Ascending aorta (tissue), 2 donors: ENCODE data around the gene LTBP3. TPM values are rescaled to one million over a fixed set of nuclear protein-coding genes. Genes with fewer than 3 reads are reported as not detected.

Source experiments
- DNase-seq, 2 donors: peaks; one replicate each; pipeline ENCODE4 v3.0.0-alpha.2; 2019; ENCODE audit warnings: low spot score in 2 of 2
- H3K27ac ChIP-seq, 2 donors: fragments of 200-600 bp; sonication (generic); one replicate each; pipeline ENCODE4 v1.5.1; 2016 to 2017; ENCODE audit warnings: mild to moderate bottlenecking in 1 of 2
- H3K27me3 ChIP-seq: fragments of 200-600 bp; sonication (generic); one replicate; pipeline ENCODE4 v1.5.1; 2017
- H3K36me3 ChIP-seq, 2 donors: fragments of 200-600 bp; sonication (generic); one replicate each; pipeline ENCODE4 v1.5.1; 2016
- H3K4me1 ChIP-seq, 2 donors: fragments of 200-600 bp; sonication (generic); one replicate each; pipeline ENCODE4 v1.5.1; 2016 to 2017; ENCODE audit warnings: mild to moderate bottlenecking in 1 of 2
- H3K4me3 ChIP-seq, 2 donors: fragments of 200-600 bp; sonication (generic); one replicate each; pipeline ENCODE4 v1.5.1; 2016 to 2017; ENCODE audit warnings: mild to moderate bottlenecking in 1 of 2
- H3K9me3 ChIP-seq, 2 donors: fragments of 200-600 bp; sonication (generic); one replicate each; pipeline ENCODE4 v1.5.1; 2016
- intact Hi-C: fragments of 100-400 bp; cut with DNase I; formaldehyde crosslinking; loops from one replicate; pipeline ENCODE4 v1.15.1; 2023
- total RNA-seq: library from RNA; depleted of rRNA; stranded (reverse); fragments of >200 nt; gene quantifications from one replicate; pipeline ENCODE4 v1.1.0, GENCODE V29; 2016
- TF ChIP-seq, protein P1 (sequence below), 3 experiments: fragments of 200-600 bp in 2 of 3; fragments of 450-650 bp in 1 of 3; sonication (generic) in 2 of 3; IDR thresholded peaks; one replicate each; pipeline ENCODE4 v1.5.1; 2016 to 2019; ENCODE audit warnings: antibody characterized with exemption in 3 of 3, mild to moderate bottlenecking in 1 of 3, moderate library complexity in 1 of 3

LTBP3 gene
- total RNA-seq, 1 donor from 2014 or later = 702 TPM

- intact Hi-C loops = loop anchor here (1.0 to 5.0 kb wide), 7 partner anchors 20 to 191 kb away; partner anchors contain the start of genes PCNX3, SCYL1 and SLC25A45
- Histone ChIP-seq H3K27ac (peak overlapping the region; percentile 96 to 99), H3K4me3 (peak overlapping the region; percentile 95 to 98), H3K9me3 (no peaks in the 10 kb centered on the region), H3K36me3 (peaks cover 2 to 5% of the 10 kb centered on the region in 2 donors), H3K27me3 (no peaks in the 10 kb centered on the region), H3K4me1 (peaks cover 36 to 52% of the 10 kb centered on the region in 2 donors)
- TF ChIP-seq, protein P1, sequence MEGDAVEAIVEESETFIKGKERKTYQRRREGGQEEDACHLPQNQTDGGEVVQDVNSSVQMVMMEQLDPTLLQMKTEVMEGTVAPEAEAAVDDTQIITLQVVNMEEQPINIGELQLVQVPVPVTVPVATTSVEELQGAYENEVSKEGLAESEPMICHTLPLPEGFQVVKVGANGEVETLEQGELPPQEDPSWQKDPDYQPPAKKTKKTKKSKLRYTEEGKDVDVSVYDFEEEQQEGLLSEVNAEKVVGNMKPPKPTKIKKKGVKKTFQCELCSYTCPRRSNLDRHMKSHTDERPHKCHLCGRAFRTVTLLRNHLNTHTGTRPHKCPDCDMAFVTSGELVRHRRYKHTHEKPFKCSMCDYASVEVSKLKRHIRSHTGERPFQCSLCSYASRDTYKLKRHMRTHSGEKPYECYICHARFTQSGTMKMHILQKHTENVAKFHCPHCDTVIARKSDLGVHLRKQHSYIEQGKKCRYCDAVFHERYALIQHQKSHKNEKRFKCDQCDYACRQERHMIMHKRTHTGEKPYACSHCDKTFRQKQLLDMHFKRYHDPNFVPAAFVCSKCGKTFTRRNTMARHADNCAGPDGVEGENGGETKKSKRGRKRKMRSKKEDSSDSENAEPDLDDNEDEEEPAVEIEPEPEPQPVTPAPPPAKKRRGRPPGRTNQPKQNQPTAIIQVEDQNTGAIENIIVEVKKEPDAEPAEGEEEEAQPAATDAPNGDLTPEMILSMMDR (IDR thresholded peaks at IDR 0.05) = no peak
- no peak for DNase-seq
Observed at GRCh38 chr11:65573391-65574079, 15.4 kb upstream of the LTBP3 start.

DNA sequence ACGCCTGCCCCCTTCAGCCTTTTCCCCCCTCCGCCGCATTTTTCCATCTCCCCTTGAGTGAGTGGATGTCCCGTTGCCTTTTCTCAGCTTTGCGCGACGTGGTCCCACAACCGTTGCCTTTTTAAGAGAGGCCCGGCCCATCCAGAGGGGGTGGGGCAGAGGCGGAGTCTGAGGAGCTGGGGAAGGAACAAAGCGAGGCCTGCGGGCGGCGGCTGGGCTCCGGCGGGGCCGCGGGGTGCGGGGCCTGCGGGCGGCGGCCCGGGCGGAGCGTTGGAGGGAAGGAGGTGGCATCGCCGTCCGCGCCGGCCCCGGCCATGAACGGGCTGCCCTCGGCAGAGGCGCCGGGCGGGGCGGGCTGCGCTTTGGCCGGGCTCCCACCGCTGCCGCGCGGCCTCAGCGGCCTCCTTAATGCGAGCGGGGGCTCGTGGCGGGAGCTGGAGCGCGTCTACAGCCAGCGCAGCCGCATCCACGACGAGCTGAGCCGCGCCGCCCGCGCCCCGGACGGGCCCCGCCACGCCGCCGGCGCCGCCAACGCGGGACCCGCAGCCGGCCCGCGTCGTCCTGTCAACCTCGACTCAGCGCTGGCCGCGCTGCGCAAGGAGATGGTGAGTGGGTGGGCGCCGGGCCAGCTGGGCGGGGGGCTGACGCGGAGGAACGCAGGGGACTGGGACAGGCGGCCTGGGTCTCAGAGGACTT, 14.3 kb upstream of the LTBP3 start, which contains the start of gene FAM89B:
Gene FAM89B, plus strand, starts transcription at position 183 of the 696 bp plus-strand sequence. Its CDS starts 132 bp downstream, at position 315.
- Histone ChIP-seq H3K4me3 (peak within 1 kb of the TSS; percentile 95 to 98), H3K9me3 (no peaks in the 10 kb centered on the region), H3K36me3 (no peaks in the 10 kb centered on the region), H3K4me1 (peaks cover 30 to 50% of the 10 kb centered on the region in 2 donors), H3K27me3 (no peaks in the 10 kb centered on the region), H3K27ac (peak within 1 kb of the TSS; percentile 96 to 99)
- TF ChIP-seq, protein P1 (IDR thresholded peaks at IDR 0.05) = peak in 1 of 3 experiments; percentile 37
- peak in 1 of 2 donors; percentile 95 for DNase-seq
- intact Hi-C loops = loop anchor here (2.0 to 5.0 kb wide), 3 partner anchors 48 to 190 kb away; partner anchors contain the start of genes SCYL1 and SLC25A45

DNA sequence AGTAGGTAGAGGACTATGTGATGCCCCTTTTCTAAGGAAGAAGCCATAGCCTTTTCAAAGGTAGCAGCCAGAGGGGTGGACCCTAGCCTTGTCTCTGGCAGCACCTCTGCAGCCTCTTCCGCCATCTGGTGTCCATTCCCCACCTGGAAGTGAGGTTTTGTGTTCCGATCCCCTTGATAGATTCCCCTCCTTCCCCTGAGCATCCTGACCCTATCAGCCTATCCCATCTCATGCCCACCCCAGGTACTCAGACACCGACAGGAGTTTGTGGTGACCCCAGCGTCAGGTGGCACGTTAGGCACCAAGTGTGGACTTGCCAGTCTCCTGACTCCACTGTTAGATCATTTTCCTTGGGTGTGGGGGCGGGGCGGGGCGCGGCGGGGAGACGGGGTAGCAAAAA, 13.8 kb upstream of the LTBP3 start:
- Histone ChIP-seq H3K4me1 (peaks cover 30 to 50% of the 10 kb centered on the region in 2 donors), H3K4me3 (peak overlapping the region; percentile 95 to 98), H3K9me3 (no peaks in the 10 kb centered on the region), H3K36me3 (no peaks in the 10 kb centered on the region), H3K27ac (peak overlapping the region; percentile 96 to 99), H3K27me3 (no peaks in the 10 kb centered on the region)
- TF ChIP-seq, protein P1 (IDR thresholded peaks at IDR 0.05) = peak; percentile 30 to 58 (median 45)
- DNase-seq = no peak
- intact Hi-C loops = loop anchor here (2.0 to 5.0 kb wide), 3 partner anchors 47 to 190 kb away; partner anchors contain the start of genes SCYL1 and SLC25A45

- TF ChIP-seq, protein P1 (IDR thresholded peaks at IDR 0.05) = no peak
- no peaks in the 10 kb centered on the region for H3K27me3 ChIP-seq
- H3K36me3 ChIP-seq = no peaks in the 10 kb centered on the region
- H3K4me1 ChIP-seq = peaks cover 30 to 50% of the 10 kb centered on the region in 2 donors
- H3K9me3 ChIP-seq = no peaks in the 10 kb centered on the region
- peak overlapping the region; percentile 96 to 99 for H3K27ac ChIP-seq
- intact Hi-C loops = loop anchor here (5.0 kb wide), 2 partner anchors 81 to 189 kb away; partner anchors contain the start of gene SLC25A45
- DNase-seq = no peak
- peak overlapping the region; percentile 95 to 98 for H3K4me3 ChIP-seq
Observed at GRCh38 chr11:65571420-65571819, 13.3 kb upstream of the LTBP3 start.

DNA sequence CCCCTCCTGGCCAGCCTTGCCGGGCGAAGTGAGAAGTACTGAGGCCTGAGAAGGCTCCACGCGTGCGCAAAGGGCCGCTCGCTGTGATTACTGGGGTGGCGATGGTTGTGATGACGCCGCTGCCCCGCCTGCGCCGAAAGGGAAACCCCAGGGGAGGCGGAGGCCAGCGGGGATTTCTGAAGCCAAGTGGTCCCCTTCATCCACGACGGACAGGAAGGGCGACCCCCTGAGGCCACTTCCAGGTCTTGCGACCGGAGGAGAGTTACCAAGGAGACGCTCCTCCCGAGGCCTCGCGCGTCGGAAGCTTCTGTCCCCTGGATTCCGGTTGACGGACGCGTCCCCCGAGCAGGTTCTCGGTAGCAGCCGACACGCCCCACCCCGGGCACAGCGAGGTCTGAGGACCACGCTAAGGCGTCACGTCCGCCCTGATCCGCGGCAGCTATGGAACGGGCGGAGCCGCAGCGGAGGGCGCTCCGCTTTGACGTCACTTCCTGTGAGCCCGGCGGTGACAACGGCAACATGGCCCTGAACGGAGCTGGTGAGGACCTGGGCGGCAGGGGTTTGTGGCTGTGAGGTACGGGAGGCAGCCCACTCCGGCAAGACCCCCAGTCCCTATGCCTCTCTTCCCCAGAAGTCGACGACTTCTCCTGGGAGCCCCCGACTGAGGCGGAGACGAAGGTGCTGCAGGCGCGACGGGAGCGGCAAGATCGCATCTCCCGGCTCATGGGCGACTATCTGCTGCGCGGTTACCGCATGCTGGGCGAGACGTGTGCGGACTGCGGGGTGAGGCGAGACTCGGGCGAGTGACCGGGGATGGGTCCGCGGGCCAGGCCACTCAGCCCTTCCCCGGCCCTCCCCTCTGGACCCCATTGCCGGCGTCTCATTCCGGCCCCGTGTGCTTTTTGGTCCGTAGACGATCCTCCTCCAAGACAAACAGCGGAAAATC, 12.1 kb upstream of the LTBP3 start, which contains the start of gene ZNRD2:
Gene ZNRD2, plus strand, starts transcription at position 505 of the 946 bp plus-strand sequence. Its CDS starts 15 bp downstream, at position 520.
- Histone ChIP-seq H3K27me3 (no peaks in the 10 kb centered on the region), H3K4me1 (peaks cover 30 to 56% of the 10 kb centered on the region in 2 donors), H3K4me3 (peak within 1 kb of the TSS; percentile 95 to 98), H3K27ac (peak within 1 kb of the TSS; percentile 90 to 99), H3K9me3 (no peaks in the 10 kb centered on the region), H3K36me3 (no peaks in the 10 kb centered on the region)
- intact Hi-C loops = loop anchor here (1.0 to 5.0 kb wide), 3 partner anchors 12 to 188 kb away; partner anchors contain the start of genes LTBP3 and SLC25A45
- peak; percentile 95 to 99 for DNase-seq
- TF ChIP-seq, protein P1 (IDR thresholded peaks at IDR 0.05) = peak; percentile 37 to 46 (median 45)
